Measurements from ENCODE around the gene PRRX1.
A peak's percentile ranks its signal among the peaks of the same experiment; 100 is the strongest.

The PRRX1 gene

GRCh38 chr1:170662561-170663403 is 1.1 kb upstream of the PRRX1 start:
- TF ChIP-seq, protein P1, sequence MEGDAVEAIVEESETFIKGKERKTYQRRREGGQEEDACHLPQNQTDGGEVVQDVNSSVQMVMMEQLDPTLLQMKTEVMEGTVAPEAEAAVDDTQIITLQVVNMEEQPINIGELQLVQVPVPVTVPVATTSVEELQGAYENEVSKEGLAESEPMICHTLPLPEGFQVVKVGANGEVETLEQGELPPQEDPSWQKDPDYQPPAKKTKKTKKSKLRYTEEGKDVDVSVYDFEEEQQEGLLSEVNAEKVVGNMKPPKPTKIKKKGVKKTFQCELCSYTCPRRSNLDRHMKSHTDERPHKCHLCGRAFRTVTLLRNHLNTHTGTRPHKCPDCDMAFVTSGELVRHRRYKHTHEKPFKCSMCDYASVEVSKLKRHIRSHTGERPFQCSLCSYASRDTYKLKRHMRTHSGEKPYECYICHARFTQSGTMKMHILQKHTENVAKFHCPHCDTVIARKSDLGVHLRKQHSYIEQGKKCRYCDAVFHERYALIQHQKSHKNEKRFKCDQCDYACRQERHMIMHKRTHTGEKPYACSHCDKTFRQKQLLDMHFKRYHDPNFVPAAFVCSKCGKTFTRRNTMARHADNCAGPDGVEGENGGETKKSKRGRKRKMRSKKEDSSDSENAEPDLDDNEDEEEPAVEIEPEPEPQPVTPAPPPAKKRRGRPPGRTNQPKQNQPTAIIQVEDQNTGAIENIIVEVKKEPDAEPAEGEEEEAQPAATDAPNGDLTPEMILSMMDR (IDR thresholded peaks at IDR 0.05), result no peak
- Histone ChIP-seq H3K27me3 (no peaks in the 10 kb centered on the region), H3K27ac (peak overlapping the region; percentile 95 to 99), H3K4me1 (peaks cover 0 to 20% (median 13%) of the 10 kb centered on the region in 4 donors), H3K9me3 (no peaks in the 10 kb centered on the region), H3K4me3 (peak overlapping the region; percentile 79 to 90), H3K36me3 (no peaks in the 10 kb centered on the region)
- no peak for DNase-seq
- intact Hi-C loops (cut with DNase I; ENCODE audit: low total_unique reads), result loop anchor here (5.0 to 10.0 kb wide), 4 partner anchors 70 to 258 kb away; partner anchors contain the start of gene GORAB

DNA sequence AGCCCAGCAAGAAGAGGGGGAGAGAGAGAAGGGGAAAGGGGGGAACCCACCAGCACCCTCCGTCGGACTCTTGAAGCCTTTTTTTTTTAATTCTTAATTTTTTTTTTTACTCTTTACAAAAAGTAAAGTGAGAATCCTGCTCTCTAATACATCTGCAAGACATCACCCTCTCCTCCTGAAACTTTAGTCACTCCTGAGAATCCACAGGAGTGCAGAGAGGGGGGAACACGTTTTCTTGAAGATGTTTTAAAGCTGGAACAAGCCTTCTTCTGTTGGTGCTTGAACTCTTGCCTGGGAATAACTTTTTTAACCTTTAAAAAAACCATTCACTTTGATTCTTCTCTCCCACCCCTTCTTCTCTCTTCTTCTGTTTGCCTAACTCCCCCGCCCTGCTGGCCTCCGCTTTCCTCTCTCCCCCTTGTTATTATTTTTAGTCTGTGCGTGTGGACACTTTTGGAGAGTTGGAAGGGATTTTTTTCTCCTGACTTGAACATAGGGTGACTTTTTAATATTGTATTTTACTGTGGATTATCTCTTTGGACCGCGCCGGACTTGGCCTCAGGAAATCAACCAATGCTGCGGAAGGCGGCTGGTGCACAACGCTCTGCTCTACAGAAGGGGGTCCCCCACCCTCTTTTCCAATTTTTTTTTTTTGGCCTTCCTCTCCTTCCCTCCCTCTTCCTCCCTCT is 383 bp upstream of the PRRX1 start:
- Histone ChIP-seq H3K27ac (peak overlapping the region; percentile 95 to 99), H3K4me1 (peaks cover 0 to 20% (median 15%) of the 10 kb centered on the region in 4 donors), H3K36me3 (no peaks in the 10 kb centered on the region), H3K9me3 (no peaks in the 10 kb centered on the region), H3K27me3 (no peaks in the 10 kb centered on the region), H3K4me3 (peak overlapping the region; percentile 79 to 90)
- TF ChIP-seq, protein P1 (IDR thresholded peaks at IDR 0.05), result no peak
- DNase-seq, result no peak
- intact Hi-C loops (cut with DNase I; ENCODE audit: low total_unique reads), result loop anchor here (5.0 to 10.0 kb wide), 4 partner anchors 71 to 259 kb away; partner anchors contain the start of gene GORAB

DNA sequence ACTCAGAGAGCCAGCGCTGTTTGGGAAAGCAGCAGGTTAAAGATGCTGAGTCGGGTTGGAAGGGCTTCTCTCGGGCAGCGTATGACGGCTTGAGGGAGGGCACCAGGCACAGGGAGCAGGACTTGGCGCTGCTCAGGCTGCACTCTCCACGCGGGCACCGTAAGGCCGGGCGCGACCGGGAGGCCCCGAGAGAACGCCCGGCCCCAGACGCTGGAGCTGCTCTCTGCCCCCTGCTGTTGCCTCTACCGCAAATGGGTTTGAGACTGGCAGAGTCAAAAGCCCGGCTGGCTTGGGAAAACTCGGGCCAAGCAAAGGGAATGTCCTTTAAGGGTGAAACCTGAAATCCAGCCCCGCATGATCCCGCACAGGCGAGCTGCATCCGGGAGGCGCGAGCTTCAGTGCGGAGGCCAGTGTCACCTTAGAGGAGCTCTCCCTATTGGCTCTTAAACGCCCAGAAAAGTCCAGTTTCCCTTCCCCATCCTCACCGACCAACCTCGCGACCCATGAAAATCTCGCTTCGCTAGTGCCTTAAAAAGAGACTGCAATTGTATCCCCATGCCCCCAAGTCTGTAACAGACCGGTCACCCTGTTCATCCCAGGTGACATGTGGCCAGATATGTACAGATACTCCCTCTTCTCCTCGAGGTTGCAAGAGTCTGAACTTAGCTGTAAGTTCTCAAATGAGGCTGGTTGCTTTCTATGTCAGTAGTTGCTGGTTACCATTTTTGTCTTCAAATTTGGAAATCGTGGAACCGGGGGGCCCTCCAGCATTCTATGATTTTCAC is 1.1 kb downstream of the PRRX1 start:
- DNase-seq, result peak in 1 of 2 donors; percentile 83
- Histone ChIP-seq H3K27ac (peak overlapping the region; percentile 95 to 99), H3K27me3 (no peaks in the 10 kb centered on the region), H3K36me3 (no peaks in the 10 kb centered on the region), H3K4me3 (peak overlapping the region; percentile 79 to 90), H3K9me3 (no peaks in the 10 kb centered on the region), H3K4me1 (peaks cover 0 to 26% (median 18%) of the 10 kb centered on the region in 4 donors)
- TF ChIP-seq, protein P1 (IDR thresholded peaks at IDR 0.05), result peak; percentile 16 to 25
- intact Hi-C loops (cut with DNase I; ENCODE audit: low total_unique reads), result loop anchor here (5.0 to 10.0 kb wide), 5 partner anchors 73 to 598 kb away; partner anchors contain the start of gene GORAB

DNA sequence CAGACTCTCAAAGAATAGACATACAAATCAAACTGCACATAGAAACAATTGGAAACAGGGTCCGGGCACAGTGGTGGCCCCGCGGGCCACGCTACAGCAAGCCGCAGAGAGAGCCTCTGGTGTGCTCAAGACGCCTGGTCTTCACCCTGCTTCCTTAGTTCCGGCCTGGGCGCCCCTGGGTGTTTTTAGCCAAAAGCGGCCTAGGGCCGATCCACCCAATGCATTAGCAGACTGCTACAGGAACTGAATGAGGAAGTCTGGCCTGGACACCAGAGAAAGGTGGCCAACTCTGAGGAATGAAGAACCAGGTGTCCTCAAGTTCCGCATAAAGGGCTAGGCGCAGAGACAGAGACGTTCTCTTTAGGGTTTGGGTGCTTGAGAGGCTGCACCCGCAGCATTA is 1.7 kb downstream of the PRRX1 start:
- DNase-seq, result no peak
- H3K27me3 ChIP-seq, result no peaks in the 10 kb centered on the region
- H3K4me3 ChIP-seq, result peak overlapping the region; percentile 79 to 90

More for the DNA sequence above, 1.7 kb downstream of the PRRX1 start:
- intact Hi-C loops (cut with DNase I; ENCODE audit: low total_unique reads), result loop anchor here (5.0 to 10.0 kb wide), 3 partner anchors 219 to 598 kb away; no protein-coding TSS in a partner anchor
- no peaks in the 10 kb centered on the region for H3K9me3 ChIP-seq
- no peaks in the 10 kb centered on the region for H3K36me3 ChIP-seq
- H3K4me1 ChIP-seq, result peaks cover 0 to 32% (median 21%) of the 10 kb centered on the region in 4 donors
- TF ChIP-seq, protein P1 (IDR thresholded peaks at IDR 0.05), result no peak
- H3K27ac ChIP-seq, result peak overlapping the region; percentile 95 to 99
